ENCODE data around the gene PTPRF.

Gene PTPRF

DNA sequence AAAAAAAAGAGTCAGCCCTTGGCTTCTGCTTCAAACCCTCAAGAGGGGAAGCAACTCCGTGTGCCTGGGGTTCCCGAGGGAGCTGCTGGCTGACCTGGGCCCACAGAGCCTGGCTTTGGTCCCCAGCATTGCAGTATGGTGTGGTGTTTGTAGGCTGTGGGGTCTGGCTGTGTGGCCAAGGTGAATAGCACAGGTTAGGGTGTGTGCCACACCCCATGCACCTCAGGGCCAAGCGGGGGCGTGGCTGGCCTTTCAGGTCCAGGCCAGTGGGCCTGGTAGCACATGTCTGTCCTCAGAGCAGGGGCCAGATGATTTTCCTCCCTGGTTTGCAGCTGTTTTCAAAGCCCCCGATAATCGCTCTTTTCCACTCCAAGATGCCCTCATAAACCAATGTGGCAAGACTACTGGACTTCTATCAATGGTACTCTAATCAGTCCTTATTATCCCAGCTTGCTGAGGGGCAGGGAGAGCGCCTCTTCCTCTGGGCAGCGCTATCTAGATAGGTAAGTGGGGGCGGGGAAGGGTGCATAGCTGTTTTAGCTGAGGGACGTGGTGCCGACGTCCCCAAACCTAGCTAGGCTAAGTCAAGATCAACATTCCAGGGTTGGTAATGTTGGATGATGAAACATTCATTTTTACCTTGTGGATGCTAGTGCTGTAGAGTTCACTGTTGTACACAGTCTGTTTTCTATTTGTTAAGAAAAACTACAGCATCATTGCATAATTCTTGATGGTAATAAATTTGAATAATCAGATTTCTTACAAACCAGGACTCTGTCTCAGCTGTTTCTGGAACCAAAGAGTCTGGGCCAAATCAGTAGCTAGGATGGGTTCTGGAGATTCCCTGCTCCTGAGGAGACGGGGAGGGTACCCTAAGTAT, 92.5 kb downstream of the PTPRF start:
- TF ChIP-seq, protein P1, sequence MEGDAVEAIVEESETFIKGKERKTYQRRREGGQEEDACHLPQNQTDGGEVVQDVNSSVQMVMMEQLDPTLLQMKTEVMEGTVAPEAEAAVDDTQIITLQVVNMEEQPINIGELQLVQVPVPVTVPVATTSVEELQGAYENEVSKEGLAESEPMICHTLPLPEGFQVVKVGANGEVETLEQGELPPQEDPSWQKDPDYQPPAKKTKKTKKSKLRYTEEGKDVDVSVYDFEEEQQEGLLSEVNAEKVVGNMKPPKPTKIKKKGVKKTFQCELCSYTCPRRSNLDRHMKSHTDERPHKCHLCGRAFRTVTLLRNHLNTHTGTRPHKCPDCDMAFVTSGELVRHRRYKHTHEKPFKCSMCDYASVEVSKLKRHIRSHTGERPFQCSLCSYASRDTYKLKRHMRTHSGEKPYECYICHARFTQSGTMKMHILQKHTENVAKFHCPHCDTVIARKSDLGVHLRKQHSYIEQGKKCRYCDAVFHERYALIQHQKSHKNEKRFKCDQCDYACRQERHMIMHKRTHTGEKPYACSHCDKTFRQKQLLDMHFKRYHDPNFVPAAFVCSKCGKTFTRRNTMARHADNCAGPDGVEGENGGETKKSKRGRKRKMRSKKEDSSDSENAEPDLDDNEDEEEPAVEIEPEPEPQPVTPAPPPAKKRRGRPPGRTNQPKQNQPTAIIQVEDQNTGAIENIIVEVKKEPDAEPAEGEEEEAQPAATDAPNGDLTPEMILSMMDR (IDR thresholded peaks at IDR 0.05), result no peak
- H3K27me3 ChIP-seq, result no peaks in the 10 kb centered on the region
- H3K9me3 ChIP-seq, result no peaks in the 10 kb centered on the region
- no peaks in the 10 kb centered on the region for H3K4me1 ChIP-seq (ENCODE audit: control insufficient read depth in 1 of 2, insufficient read depth in 1 of 2, low read depth in 1 of 2, low read length in 1 of 2)
- no peaks in the 10 kb centered on the region for H3K36me3 ChIP-seq
- no peak overlapping the region for H3K4me3 ChIP-seq (ENCODE audit: low read depth in 1 of 2, low read length in 1 of 2)
- no peak overlapping the region for H3K27ac ChIP-seq

DNA sequence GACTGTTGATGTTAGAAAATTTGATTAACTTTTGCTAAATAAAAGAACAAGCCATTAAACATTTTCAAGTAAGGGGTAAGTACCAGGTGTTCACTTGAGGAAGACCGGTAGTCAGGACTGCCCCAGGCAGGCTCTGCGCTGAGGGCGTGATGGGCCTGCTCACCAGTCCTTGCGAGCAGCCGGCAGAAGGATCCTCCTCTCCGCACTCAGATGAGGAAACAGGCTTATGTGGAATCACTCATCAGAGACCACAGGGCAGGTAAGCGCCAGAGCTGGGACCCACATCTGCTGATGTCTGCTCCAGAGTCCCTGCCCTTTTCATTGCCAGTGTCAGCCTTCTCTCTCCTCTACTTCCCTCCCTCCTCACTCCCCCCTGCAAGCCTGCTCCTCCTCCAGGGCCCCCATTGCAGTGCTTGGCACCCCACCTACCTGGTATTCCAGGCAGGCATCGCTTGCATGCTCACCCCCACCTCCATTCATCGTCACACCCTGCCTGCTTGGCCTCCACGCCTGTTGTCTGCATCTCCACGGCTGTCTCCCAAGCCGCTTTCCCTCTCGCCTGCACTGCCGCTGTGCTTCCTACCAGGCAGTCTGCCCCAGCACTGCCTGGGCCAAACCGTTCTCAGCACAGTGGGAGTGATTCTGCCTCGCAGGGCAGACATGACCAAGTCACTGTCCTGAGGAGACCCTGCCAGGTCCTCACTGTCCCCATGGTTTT, 94.5 kb downstream of the PTPRF start:
- TF ChIP-seq, protein P1 (IDR thresholded peaks at IDR 0.05), result no peak
- H3K27me3 ChIP-seq, result no peaks in the 10 kb centered on the region
- H3K36me3 ChIP-seq, result no peaks in the 10 kb centered on the region
- no peak overlapping the region for H3K27ac ChIP-seq
- H3K4me3 ChIP-seq (ENCODE audit: low read depth in 1 of 2, low read length in 1 of 2), result no peak overlapping the region
- H3K4me1 ChIP-seq (ENCODE audit: control insufficient read depth in 1 of 2, insufficient read depth in 1 of 2, low read depth in 1 of 2, low read length in 1 of 2), result no peaks in the 10 kb centered on the region
- H3K9me3 ChIP-seq, result no peaks in the 10 kb centered on the region

DNA sequence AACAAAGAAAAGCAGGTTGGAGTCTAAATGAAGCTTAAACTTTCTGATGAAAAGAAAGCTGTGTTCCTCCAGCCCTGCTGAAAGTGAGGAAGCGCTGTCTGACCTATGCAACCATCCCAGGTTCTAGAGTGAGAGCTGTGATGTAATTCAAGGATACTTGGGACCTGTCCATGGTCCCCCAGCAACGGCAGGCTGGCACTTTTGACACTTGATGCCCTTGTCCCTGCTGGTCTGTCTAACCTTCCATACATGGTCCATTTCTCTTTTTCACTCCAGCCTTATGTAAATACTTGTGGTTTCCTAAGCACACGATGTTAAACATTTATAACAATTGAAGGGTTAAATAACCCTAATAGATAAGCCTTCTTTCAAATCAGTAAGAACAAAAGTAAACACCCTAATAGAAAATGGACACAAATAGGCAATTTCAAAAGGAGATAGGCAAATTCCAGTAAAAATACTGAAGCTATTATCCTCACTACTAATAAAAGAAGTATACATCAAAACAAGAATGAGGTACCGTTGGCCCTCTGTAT, 101.5 kb downstream of the PTPRF start:
- H3K36me3 ChIP-seq, result no peaks in the 10 kb centered on the region
- H3K27ac ChIP-seq, result no peak overlapping the region
- no peaks in the 10 kb centered on the region for H3K4me1 ChIP-seq (ENCODE audit: control insufficient read depth in 1 of 2, insufficient read depth in 1 of 2, low read depth in 1 of 2, low read length in 1 of 2)
- no peaks in the 10 kb centered on the region for H3K27me3 ChIP-seq
- H3K4me3 ChIP-seq (ENCODE audit: low read depth in 1 of 2, low read length in 1 of 2), result no peak overlapping the region
- no peaks in the 10 kb centered on the region for H3K9me3 ChIP-seq
- TF ChIP-seq, protein P1 (IDR thresholded peaks at IDR 0.05), result no peak

DNA sequence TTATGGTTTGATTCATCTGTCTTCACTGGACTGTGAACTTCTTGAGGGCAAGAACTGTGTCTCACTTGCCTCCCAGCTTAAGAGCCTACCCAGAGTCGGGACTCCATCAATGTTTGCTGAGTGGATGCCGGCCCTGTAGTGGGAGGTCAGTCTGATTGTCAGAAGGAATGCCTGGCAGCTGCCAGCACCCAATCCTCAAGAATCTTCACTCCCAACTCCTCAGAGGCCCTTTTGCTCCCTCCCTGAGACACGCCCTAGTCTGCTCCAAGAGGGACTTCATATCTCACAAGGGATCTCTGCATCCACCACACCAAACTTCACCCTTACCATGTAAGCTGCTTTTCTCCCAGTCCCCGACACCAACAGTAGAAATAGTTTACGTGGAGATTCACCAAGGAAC, 104.0 kb downstream of the PTPRF start:
- Histone ChIP-seq H3K9me3 (no peaks in the 10 kb centered on the region), H3K4me3 (ENCODE audit: low read depth in 1 of 2, low read length in 1 of 2) (no peak overlapping the region), H3K27ac (no peak overlapping the region), H3K27me3 (no peaks in the 10 kb centered on the region), H3K4me1 (ENCODE audit: control insufficient read depth in 1 of 2, insufficient read depth in 1 of 2, low read depth in 1 of 2, low read length in 1 of 2) (no peaks in the 10 kb centered on the region), H3K36me3 (no peaks in the 10 kb centered on the region)
- TF ChIP-seq, protein P1 (IDR thresholded peaks at IDR 0.05), result no peak

DNA sequence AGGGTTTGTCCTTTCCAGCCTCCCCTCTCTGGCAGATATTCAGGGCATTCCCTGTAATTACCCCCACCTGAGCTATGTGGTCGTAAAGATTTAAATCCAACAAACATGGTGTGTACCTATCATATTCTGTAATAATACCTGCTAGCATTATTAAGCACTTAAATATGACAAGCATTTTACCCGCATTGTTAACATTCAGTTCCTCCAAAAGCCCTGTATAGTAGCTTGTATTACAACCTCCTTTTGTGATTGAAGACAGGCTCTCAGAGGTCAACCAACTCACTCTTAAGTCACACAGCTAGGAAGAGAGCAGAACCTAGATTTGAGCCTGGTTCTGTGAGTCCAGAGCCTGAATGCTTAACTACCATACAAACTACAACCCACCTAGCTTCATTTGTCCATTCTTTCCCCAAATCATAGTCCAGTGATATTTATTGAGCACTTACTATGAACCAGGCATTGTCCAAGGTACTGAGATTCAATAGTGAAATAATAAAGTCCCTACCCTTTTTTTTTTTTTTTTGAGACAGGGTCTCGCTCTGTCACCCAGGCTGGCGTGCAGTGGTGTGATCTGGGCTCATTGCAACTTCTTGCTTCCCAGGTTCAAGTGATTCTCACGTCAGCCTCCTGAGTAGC, 105.4 kb downstream of the PTPRF start:
- H3K27ac ChIP-seq, result no peak overlapping the region
- no peaks in the 10 kb centered on the region for H3K4me1 ChIP-seq (ENCODE audit: control insufficient read depth in 1 of 2, insufficient read depth in 1 of 2, low read depth in 1 of 2, low read length in 1 of 2)
- no peak overlapping the region for H3K4me3 ChIP-seq (ENCODE audit: low read depth in 1 of 2, low read length in 1 of 2)

More for the DNA sequence above, 105.4 kb downstream of the PTPRF start:
- Histone ChIP-seq H3K36me3 (no peaks in the 10 kb centered on the region), H3K9me3 (no peaks in the 10 kb centered on the region), H3K27me3 (no peaks in the 10 kb centered on the region)
- TF ChIP-seq, protein P1 (IDR thresholded peaks at IDR 0.05), result no peak
